Inflammatory macrophage treated with lipopolysaccharide for 4 hours (primary cell): ENCODE results near the gene PLEKHG4B.
A peak's percentile ranks its signal among the peaks of the same experiment; 100 is the strongest.

Source experiments
- DNase-seq: peaks from one replicate; pipeline ENCODE4 v3.0.0-alpha.2; 2020

Gene PLEKHG4B

GRCh38 chr5:139579-140442 lies 47.8 kb downstream of the PLEKHG4B start:
- no peak for DNase-seq

DNA sequence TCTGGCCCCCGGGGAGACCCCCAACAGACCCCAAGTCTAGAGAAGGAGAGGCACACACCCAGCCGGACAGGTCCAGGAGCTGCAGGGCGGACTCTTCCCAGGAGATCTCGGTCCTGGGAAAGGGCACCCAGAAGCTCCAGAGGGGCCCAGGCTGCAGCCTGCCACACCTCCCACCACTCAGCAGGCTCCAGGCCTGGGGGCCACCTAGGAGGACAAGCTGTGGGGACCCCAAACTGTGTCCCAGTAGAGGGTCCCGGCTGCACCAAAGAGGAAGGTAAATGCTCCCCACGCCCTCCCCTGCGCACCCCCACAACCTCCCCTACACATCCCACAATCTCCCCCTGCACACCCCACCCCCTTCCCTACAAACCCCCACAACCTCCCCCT lies 48.5 kb downstream of the PLEKHG4B start:
- no peak for DNase-seq

DNA sequence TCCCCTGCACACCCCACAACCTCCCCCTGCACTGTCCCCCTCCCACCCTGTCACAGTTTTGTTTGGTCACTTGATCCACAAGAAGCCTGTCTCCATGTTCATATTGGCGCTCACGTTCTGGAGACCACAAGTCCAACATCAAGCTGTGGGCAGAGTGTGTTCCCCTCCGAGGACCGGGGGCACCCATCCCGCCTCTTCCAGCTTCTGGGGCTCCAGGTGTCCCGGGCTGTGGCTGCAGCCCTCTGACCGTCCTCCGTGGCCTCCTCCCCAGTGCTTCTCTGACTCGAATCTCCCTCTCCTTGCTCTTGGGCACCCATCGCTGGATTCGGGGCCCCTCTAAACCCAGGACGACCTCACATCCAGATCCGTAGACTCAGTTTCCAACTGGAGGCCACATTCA lies 49.2 kb downstream of the PLEKHG4B start:
- DNase-seq = no peak

DNA sequence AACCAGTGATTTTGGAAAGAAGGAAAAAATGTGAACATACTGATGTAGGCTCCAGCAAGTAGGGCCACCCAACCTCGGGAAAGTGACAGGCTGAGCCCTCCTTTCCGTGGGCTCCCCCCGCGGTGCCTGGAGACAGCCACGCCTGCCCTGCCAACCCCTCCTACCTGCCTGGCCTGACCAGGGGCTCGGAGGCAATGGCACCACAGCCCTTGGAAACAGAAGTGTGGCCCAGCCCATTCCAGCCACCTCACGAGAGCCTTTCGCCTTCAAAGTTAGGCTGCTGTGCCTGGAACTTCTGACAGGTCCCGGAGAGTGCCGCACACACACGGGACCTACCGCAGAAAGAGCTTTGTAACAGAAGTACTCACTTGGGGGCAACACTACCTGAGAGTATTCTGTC lies 49.8 kb downstream of the PLEKHG4B start:
- DNase-seq = no peak

GRCh38 chr5:142246-142810 lies 50.4 kb downstream of the PLEKHG4B start:
- DNase-seq = no peak

DNA sequence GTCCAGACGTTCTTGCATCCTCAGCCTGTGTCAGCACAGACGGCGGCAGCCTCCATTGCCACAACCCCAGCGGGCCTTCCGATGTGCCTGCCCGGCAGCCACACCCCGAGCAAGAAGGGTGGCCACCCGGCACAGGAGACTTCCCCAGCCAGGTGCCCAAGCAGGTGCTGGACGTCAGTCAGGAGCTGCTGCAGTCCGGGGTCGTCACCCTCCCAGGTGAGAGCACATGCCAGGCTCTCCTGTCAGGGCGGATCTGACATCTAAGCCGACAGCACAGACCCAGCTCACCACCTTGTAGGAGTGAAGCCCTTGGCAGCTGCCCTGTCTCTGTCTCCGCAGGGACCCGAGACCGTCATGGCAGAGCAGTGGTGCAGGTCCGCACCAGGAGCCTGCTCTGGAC lies 51.1 kb downstream of the PLEKHG4B start:
- no peak for DNase-seq

DNA sequence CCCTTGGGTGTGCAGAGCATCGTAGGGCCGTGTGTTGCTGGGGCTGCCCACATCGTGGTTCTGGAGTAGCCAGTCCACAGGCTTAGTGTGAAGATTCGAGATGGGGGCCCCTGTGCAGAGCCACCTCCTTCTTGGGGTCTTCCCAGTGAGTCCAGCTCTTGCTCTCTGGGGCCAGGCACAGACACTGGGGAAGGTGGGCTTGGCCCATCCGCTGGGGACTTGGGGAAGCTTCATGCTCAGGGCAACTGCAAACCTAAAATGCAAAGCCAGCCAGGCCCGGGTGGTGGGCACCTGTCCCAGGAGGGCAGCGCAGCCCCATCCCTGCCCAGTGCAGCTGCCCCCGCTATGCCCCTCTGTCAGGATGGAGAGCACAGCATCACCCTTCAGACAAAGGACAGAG lies 53.0 kb downstream of the PLEKHG4B start:
- DNase-seq = no peak

DNA sequence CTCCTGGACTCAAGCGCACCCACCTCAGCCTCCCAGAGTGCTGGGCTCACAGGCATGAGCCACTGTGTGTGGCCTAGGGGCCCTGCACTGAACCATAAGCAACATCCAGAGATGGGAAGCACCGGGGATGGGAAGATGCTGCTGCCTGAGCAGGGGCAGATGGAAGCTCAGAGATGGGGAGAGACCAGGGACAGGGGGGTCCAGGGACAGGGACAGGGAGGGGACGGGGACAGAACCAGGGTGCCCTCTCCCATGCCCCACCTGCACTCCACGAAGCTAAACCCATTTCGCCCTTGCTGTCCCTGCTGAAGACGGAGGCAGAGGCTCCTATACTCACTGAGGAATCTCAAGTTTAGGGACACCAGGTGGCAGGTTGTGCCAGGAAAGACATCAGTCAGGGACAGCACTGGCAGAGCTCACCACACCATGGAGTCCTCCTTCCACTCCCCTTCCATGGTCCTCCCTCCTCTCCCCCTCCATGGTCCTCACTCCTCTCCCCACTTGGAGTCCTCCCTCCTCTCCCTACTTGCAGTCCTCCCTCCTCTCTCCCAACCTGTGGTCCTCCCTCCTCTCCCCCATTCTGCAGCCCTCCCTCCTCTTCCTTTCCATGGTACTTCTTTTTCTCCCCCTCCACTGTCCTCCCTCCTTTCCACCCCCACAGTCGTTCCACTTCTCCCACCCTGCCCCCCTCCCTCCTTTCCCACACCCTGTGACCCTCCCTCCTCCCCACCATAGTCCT lies 53.8 kb downstream of the PLEKHG4B start:
- DNase-seq = no peak

- DNase-seq = no peak
Observed at GRCh38 chr5:147751-148150, 55.8 kb downstream of the PLEKHG4B start.

DNA sequence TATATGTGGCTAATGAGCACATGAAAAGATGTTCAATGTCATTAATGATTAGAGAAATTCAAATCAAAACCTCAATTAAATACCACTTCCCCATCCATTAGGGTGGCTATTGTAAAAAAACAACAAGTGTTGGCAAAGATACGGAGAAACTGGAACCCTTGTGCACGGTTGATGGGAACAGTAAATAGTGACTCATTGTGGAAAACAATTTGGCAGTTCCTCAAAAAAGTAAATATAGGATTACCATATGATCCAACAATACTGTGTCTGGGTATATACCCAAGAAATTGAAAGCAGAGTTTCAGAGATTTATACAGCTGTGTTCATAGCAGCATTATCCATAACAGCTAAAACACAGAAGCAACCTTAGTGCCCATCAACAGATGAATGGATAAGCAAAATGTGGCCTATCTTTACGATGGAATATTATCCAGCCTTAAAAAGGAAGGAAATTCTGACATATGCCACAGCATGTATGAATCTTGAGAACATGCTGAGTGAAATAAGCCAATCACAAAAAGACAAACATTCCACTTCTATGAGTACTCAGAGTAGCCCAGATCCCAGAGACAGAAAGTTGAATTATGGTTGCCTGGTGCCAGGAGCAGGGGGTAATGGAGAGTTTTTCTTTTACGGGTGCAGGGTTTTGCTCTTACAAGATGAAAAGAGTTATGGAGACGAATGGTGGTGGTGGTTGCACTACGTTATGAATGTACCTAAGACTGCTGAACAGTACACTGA lies 57.9 kb downstream of the PLEKHG4B start:
- peak; percentile 25 for DNase-seq

GRCh38 chr5:150746-151145 lies 58.8 kb downstream of the PLEKHG4B start:
- no peak for DNase-seq

DNA sequence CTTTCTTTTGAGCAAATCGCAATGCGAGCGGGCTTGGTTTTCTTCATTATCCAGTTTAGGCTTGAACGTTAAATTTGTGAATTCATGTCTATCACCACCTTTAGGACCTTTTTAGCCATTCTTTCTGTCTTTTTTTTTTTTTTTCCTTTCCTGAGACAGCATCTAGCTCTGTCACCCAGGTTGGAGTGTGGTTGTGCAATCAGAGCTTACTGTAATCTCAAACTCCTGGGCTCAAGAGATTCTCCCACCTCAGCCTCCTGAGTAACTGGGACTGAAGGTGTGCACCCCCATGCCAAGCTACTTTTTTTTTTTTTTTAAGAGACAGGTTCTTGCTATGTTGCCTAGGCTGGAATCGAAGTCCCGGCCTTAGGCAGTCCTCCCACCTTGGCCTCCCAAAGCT lies 60.1 kb downstream of the PLEKHG4B start:
- no peak for DNase-seq

GRCh38 chr5:153256-153655 lies 61.3 kb downstream of the PLEKHG4B start:
- no peak for DNase-seq

GRCh38 chr5:154236-154635 lies 62.3 kb downstream of the PLEKHG4B start:
- no peak for DNase-seq

DNA sequence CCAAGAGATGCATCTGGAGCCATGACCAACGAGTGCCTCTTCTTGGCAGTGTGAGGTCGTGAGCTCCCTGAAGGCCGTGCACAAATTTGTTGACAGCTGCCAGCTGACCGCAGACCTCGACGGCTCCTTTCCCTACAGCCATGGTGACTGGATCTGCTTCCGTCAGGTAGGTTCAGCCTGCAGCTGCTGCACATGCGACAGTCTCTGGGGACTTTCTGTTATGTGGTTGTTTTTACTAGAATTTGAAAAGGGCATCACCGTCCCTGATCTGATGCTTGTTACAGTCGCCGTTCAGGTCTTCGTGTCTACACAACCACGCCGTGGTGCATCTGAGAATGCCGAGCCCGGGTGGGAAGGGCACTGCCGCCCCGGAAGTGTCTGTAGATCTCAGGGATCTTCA lies 62.9 kb downstream of the PLEKHG4B start:
- no peak for DNase-seq

GRCh38 chr5:155651-156410 lies 63.9 kb downstream of the PLEKHG4B start:
- no peak for DNase-seq

DNA sequence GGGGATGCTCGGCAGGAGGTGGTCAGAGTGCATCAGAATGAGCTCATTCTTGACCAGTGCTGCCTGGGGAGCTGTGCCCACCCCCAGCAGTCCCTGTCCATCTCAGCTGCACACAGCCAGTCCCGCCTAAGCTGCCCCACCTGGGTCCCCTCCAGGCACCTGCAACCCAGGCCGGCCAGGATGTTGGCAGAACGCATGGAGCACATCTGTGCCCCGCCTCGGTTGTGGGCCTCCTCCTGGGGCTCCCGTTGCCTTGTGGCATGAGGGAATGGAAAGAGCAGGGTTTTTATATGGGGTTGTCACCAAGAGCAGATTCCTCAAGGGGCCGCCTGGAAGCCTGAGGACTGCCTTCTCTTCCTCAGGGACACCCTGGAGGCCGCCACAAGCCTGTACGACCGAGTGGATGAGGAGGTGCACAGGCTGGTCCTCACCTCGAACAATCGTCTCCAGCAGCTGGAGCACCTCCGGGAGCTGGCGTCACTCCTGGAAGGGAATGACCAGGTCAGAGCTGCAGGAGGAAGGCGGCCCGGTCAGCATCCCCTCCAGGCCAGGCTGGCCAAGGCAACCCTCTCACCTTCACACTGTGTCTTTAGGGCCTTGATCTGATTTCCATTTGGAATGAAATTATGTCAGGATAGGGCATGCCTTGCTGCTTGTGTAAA lies 64.6 kb downstream of the PLEKHG4B start:
- no peak for DNase-seq

DNA sequence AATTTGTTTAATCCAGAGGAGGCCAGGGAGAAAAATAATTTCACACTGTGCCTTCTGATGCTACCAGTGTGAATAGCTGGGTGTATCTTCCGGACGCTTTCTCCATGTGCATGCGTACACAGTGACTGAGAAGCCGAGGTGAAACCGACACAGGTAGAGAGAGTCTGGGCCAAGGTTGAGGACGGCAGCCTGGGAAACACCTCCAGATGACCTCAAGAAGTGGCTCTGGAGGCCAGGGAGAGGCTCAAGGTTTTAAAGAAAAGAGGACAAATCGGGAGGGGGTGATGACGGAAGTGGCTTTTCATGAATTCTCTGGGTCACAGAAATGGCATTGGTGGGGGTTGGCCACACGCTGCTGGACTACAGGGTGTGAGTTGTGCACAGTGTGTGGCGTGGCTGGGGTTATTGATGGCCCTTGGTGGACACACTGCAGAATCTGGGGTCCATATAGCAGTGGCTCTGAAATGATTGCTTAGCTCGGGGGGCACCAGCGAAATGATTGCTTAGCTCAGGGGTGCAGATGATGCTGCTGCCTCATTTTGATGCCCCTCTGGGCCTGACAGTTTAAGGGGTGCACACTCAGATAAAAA lies 65.3 kb downstream of the PLEKHG4B start:
- no peak for DNase-seq

DNA sequence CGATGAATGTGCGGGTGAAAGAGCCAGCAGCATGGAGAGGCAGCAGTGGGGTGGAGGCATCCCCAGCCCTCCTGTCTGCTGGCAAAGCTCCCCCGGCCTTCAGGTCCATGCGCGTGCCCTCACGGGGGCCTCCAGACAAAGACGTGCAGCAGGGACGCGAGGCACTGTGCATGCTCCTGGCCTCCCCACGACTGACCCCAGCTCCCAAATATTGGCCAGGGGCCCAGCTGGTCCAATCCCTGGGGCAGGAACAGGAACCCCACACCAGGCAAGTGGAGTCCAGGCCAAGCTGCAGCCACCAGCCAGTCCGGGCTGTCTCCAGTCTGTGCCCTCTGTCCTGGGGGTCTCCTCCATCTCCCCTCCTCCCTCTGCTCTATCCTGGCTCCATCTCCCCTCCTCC lies 65.8 kb downstream of the PLEKHG4B start:
- DNase-seq = no peak

DNA sequence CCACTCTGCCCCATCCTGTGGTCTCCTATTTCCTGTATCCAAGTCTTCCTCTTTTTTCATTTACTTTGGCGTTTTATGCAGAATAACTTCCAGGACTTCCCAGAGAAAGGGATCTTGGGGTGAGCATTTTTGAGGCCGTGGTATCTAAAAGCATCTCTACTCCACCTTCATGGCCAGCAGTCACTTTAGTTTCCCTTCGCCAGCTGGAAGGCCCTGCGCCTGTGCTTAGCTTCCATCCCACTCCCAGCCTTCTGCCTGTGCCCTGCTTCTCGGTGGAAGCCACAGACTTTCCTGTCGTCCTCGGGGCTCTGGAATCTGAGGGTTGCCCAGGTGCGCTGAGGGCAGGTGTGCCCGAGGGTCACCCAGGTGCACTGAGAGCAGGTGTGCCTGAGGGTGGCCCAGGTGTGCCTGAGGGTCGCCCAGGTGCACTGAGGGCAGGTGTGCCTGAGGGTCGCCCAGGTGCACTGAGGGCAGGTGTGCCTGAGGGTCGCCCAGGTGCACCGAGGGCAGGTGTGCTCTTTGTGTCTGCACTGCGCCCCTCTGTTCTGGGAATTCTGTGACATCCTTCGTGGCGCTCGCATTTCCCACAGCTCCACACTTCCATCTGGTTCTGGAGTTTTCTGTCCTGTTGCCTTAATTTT lies 67.0 kb downstream of the PLEKHG4B start:
- DNase-seq = no peak
